GM19467 (cell line): ENCODE measurements around the gene TNN.
"Not testable (repeated sequence)": the region's sequence is repeated elsewhere in the genome, so short reads cannot be mapped to it uniquely, and the experiment has no call there.

Experiments
- ATAC-seq: cut with Tn5 transposase; IDR thresholded peaks from one replicate; pipeline ENCODE4 v1.9.1; 2021; ENCODE audit warnings: mild to moderate bottlenecking, moderate library complexity; ENCODE audit not compliant: unreplicated experiment

Gene TNN

GRCh38 chr1:175067362-175068106, at the start of gene TNN:
TSS of gene TNN (plus strand) at chr1:175067833. CDS start at chr1:175077419, 9,586 bp downstream.
- no peak for ATAC-seq

GRCh38 chr1:175019524-175019923, 48.1 kb upstream of the TNN start:
- ATAC-seq: no peak

- ATAC-seq: peak; percentile 88
Measured at GRCh38 chr1:175023043-175023921, 44.4 kb upstream of the TNN start, which contains the start of gene MRPS14. TSS of gene MRPS14 (minus strand) at chr1:175023425. CDS start at chr1:175023408, 17 bp downstream.

GRCh38 chr1:175023922-175024242, 43.8 kb upstream of the TNN start:
- not testable (repeated sequence) for ATAC-seq

- ATAC-seq: no peak
Measured at GRCh38 chr1:175024773-175025172, 42.9 kb upstream of the TNN start.

- ATAC-seq: no peak
Measured at GRCh38 chr1:175033953-175034352, 33.7 kb upstream of the TNN start.

- ATAC-seq: no peak
Measured at GRCh38 chr1:175034775-175035174, 32.9 kb upstream of the TNN start.

GRCh38 chr1:175035865-175036264, 31.8 kb upstream of the TNN start:
- no peak for ATAC-seq

- no peak for ATAC-seq
Measured at GRCh38 chr1:175036476-175036875, 31.2 kb upstream of the TNN start.

GRCh38 chr1:175037416-175037815, 30.2 kb upstream of the TNN start:
- no peak for ATAC-seq

- ATAC-seq: no peak
Measured at GRCh38 chr1:175040324-175040879, 27.2 kb upstream of the TNN start.

GRCh38 chr1:175042650-175043049, 25.0 kb upstream of the TNN start:
- no peak for ATAC-seq

GRCh38 chr1:175043824-175044223, 23.8 kb upstream of the TNN start:
- no peak for ATAC-seq

- not testable (repeated sequence) for ATAC-seq
Measured at GRCh38 chr1:175044591-175044990, 23.0 kb upstream of the TNN start.

GRCh38 chr1:175045097-175045496, 22.5 kb upstream of the TNN start:
- no peak for ATAC-seq

- ATAC-seq: no peak
Measured at GRCh38 chr1:175045519-175045918, 22.1 kb upstream of the TNN start.

- ATAC-seq: no peak
Measured at GRCh38 chr1:175050992-175051391, 16.6 kb upstream of the TNN start.

GRCh38 chr1:175054736-175055135, 12.9 kb upstream of the TNN start:
- ATAC-seq: no peak

- ATAC-seq: no peak
Measured at GRCh38 chr1:175062339-175062738, 5.3 kb upstream of the TNN start.

GRCh38 chr1:175062858-175063257, 4.8 kb upstream of the TNN start:
- ATAC-seq: no peak

- no peak for ATAC-seq
Measured at GRCh38 chr1:175070818-175071217, 3.2 kb downstream of the TNN start.
